Activated CD4-positive, alpha-beta memory T cell treated with anti-CD3 and anti-CD28 coated beads for 36 hours (primary cell): ENCODE measurements around the gene GNG2. TPM values are rescaled to one million over a fixed set of nuclear protein-coding genes. Genes with fewer than 3 reads are reported as not detected.

Source experiments
- CTCF ChIA-PET: fragments of 350-600 bp; sonication (Branson Sonifier 250); formaldehyde crosslinking; loops from one replicate; lab custom pipeline; 2021; ENCODE audit warnings: antibody characterized with exemption, inconsistent platforms; lab: Charles Lee
- POLR2A ChIA-PET: fragments of 350-600 bp; sonication (Branson Sonifier 250); formaldehyde crosslinking; loops from one replicate; lab custom pipeline; 2021; ENCODE audit warnings: antibody characterized with exemption; lab: Charles Lee
- DNase-seq: peaks from one replicate; pipeline ENCODE4 v3.0.0-alpha.2; 2020
- H3K27ac Mint-ChIP-seq: one replicate; pipeline ENCODE4 v1.8.0; 2021; ENCODE audit warnings: mixed read lengths
- H3K27me3 Mint-ChIP-seq: one replicate; pipeline ENCODE4 v1.8.0; 2021; ENCODE audit warnings: mixed read lengths
- H3K36me3 Mint-ChIP-seq: one replicate; pipeline ENCODE4 v1.8.0; 2021; ENCODE audit warnings: mixed read lengths
- H3K4me1 Mint-ChIP-seq: one replicate; pipeline ENCODE4 v1.8.0; 2021; ENCODE audit warnings: low read depth, mixed read lengths
- H3K4me3 Mint-ChIP-seq: one replicate; pipeline ENCODE4 v1.8.0; 2021; ENCODE audit warnings: mild to moderate bottlenecking, mixed read lengths
- H3K9me3 Mint-ChIP-seq: one replicate; pipeline ENCODE4 v1.8.0; 2021; ENCODE audit warnings: mixed read lengths
- intact Hi-C: fragments of 100-400 bp; cut with micrococcal nuclease; formaldehyde crosslinking; loops from one replicate; pipeline ENCODE4 v1.15.1; 2023
- total RNA-seq, 2 experiments: library from RNA; stranded (reverse); gene quantifications; one replicate each; pipeline ENCODE4 v1.2.3, GENCODE V29; 2021

Gene GNG2
- total RNA-seq, 2 experiments from 2014 or later, result 146 TPM

- intact Hi-C loops, result no loop called here
- Mint-ChIP-seq H3K4me1 (peaks cover 36% of the 10 kb centered on the region), H3K36me3 (peaks cover 12% of the 10 kb centered on the region), H3K9me3 (no peaks in the 10 kb centered on the region), H3K27ac (no peak overlapping the region), H3K27me3 (no peaks in the 10 kb centered on the region), H3K4me3 (no peak overlapping the region)
- CTCF ChIA-PET, result interaction anchor here (0.6 kb wide), 2 partner anchors 56 to 270 kb away, joined by 3 read pairs; no protein-coding TSS in a partner anchor
- DNase-seq, result no peak
- POLR2A ChIA-PET, result no interaction called here
Observed at GRCh38 chr14:51922624-51923023, 62.2 kb downstream of the GNG2 start.

DNA sequence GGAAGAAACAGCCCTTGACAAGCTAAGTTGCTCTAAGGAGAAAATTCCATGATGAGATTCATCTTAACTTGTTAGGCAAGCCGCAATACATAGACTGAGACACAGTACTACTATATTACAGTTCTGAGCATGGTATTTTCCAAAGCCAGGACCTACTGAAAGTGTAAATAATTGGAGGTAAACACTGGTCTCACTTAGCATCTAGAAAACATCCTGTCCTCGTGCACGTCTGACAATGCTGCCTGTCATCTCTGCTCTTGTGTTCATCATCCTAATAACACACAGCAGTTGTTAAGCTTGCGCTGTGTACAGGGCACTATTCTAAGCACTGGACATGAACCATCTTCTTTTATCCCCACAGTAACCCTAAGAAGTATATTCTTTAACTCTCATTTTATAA lies 64.2 kb downstream of the GNG2 start:
- POLR2A ChIA-PET, result no interaction called here
- Mint-ChIP-seq H3K27me3 (no peaks in the 10 kb centered on the region), H3K4me3 (no peak overlapping the region), H3K9me3 (no peaks in the 10 kb centered on the region), H3K27ac (no peak overlapping the region), H3K36me3 (peaks cover 12% of the 10 kb centered on the region), H3K4me1 (peaks cover 48% of the 10 kb centered on the region)
- CTCF ChIA-PET, result no interaction called here
- DNase-seq, result no peak
- intact Hi-C loops, result no loop called here

- peaks cover 19% of the 10 kb centered on the region for H3K36me3 Mint-ChIP-seq
- no peaks in the 10 kb centered on the region for H3K27me3 Mint-ChIP-seq
- H3K4me3 Mint-ChIP-seq, result no peak overlapping the region
- POLR2A ChIA-PET, result no interaction called here
- CTCF ChIA-PET, result no interaction called here
- H3K27ac Mint-ChIP-seq, result no peak overlapping the region
- peaks cover 55% of the 10 kb centered on the region for H3K4me1 Mint-ChIP-seq
- H3K9me3 Mint-ChIP-seq, result no peaks in the 10 kb centered on the region
- no peak for DNase-seq
- intact Hi-C loops, result no loop called here
Observed at GRCh38 chr14:51925980-51926379, 65.6 kb downstream of the GNG2 start.

- no peak for DNase-seq
- intact Hi-C loops, result no loop called here
- Mint-ChIP-seq H3K4me3 (no peak overlapping the region), H3K36me3 (peaks cover 23% of the 10 kb centered on the region), H3K9me3 (no peaks in the 10 kb centered on the region), H3K27me3 (no peaks in the 10 kb centered on the region), H3K4me1 (peaks cover 59% of the 10 kb centered on the region), H3K27ac (no peak overlapping the region)
- POLR2A ChIA-PET, result no interaction called here
- CTCF ChIA-PET, result no interaction called here
Observed at GRCh38 chr14:51926449-51926848, 66.0 kb downstream of the GNG2 start.

GRCh38 chr14:51928568-51928967 lies 68.2 kb downstream of the GNG2 start:
- ChIA-PET CTCF (no interaction called here), POLR2A (no interaction called here)
- no peak overlapping the region for H3K4me3 Mint-ChIP-seq
- no peak overlapping the region for H3K27ac Mint-ChIP-seq
- DNase-seq, result no peak
- peaks cover 29% of the 10 kb centered on the region for H3K36me3 Mint-ChIP-seq
- no peaks in the 10 kb centered on the region for H3K27me3 Mint-ChIP-seq
- no peaks in the 10 kb centered on the region for H3K9me3 Mint-ChIP-seq
- peaks cover 62% of the 10 kb centered on the region for H3K4me1 Mint-ChIP-seq
- intact Hi-C loops, result no loop called here

- CTCF ChIA-PET, result interaction anchor here (1.4 kb wide), 1 partner anchor 50 kb away, joined by 8 read pairs; no protein-coding TSS in a partner anchor
- intact Hi-C loops, result no loop called here
- POLR2A ChIA-PET, result no interaction called here
- no peak for DNase-seq
- no peaks in the 10 kb centered on the region for H3K9me3 Mint-ChIP-seq
- H3K36me3 Mint-ChIP-seq, result peaks cover 33% of the 10 kb centered on the region
- no peaks in the 10 kb centered on the region for H3K27me3 Mint-ChIP-seq
- H3K4me1 Mint-ChIP-seq, result peaks cover 66% of the 10 kb centered on the region
- H3K4me3 Mint-ChIP-seq, result no peak overlapping the region
- H3K27ac Mint-ChIP-seq, result no peak overlapping the region
Observed at GRCh38 chr14:51929166-51929565, 68.8 kb downstream of the GNG2 start.

DNA sequence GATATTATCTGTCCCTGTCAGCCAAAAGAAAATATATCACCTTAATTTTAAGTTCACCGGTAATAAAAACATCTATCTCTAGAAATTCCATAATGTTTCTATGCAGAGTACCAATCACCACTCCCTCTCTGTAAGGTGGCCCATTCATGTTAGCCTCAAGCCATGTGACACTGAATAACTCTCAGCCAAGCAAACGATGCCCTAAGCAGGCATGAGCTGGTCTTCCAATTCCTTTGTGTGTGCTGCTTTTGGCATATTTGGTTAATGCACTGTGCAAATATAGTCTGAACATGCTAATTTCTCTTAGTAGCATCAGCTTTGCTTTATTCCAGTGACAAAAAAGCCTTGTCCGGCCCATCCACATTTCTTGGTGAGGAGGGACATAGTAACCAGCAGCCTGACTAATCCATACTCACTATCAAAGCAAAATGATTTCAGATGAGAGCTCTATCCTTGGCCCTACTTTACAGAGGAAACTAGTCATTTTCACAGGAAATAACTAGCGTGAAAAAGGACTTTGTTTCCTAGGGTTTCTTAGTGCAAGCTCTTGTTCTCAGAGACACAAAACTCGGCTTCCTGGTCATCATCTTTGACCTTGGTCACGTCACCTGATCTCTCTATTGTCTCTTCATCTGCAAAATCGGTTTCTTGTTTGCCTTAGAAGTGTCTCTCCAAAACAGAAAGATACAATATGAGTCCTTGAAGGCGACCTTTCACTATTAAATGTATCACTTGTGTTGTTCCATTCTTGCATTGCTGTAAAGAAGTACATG lies 69.7 kb downstream of the GNG2 start:
- no peak overlapping the region for H3K4me3 Mint-ChIP-seq
- POLR2A ChIA-PET, result interaction anchor here (1.0 kb wide), 1 partner anchor 57 kb away, joined by 3 read pairs; no protein-coding TSS in a partner anchor
- intact Hi-C loops, result loop anchor here (1.0 kb wide), 2 partner anchors 8 to 25 kb away; no protein-coding TSS in a partner anchor
- peaks cover 33% of the 10 kb centered on the region for H3K36me3 Mint-ChIP-seq
- H3K9me3 Mint-ChIP-seq, result no peaks in the 10 kb centered on the region
- H3K27ac Mint-ChIP-seq, result peak overlapping the region; percentile 81
- H3K4me1 Mint-ChIP-seq, result peaks cover 69% of the 10 kb centered on the region
- no peaks in the 10 kb centered on the region for H3K27me3 Mint-ChIP-seq
- no peak for DNase-seq
- CTCF ChIA-PET, result interaction anchor here (0.6 to 1.4 kb wide), 2 partner anchors 12 to 49 kb away, joined by 5 to 8 read pairs; no protein-coding TSS in a partner anchor

GRCh38 chr14:51931308-51931707 lies 70.9 kb downstream of the GNG2 start:
- ChIA-PET POLR2A (no interaction called here), CTCF (interaction anchor here (0.7 kb wide), 1 partner anchor 70 kb away, joined by 3 read pairs; no protein-coding TSS in a partner anchor)
- no peaks in the 10 kb centered on the region for H3K9me3 Mint-ChIP-seq
- DNase-seq, result no peak
- peaks cover 30% of the 10 kb centered on the region for H3K36me3 Mint-ChIP-seq
- intact Hi-C loops, result loop anchor here (1.0 kb wide), 2 partner anchors 58 to 84 kb away; no protein-coding TSS in a partner anchor
- H3K4me3 Mint-ChIP-seq, result no peak overlapping the region
- peak overlapping the region; percentile 81 for H3K27ac Mint-ChIP-seq
- peaks cover 77% of the 10 kb centered on the region for H3K4me1 Mint-ChIP-seq
- no peaks in the 10 kb centered on the region for H3K27me3 Mint-ChIP-seq

GRCh38 chr14:51933191-51933590 lies 72.8 kb downstream of the GNG2 start:
- intact Hi-C loops, result no loop called here
- H3K4me3 Mint-ChIP-seq, result no peak overlapping the region
- no peak for DNase-seq
- H3K4me1 Mint-ChIP-seq, result peaks cover 68% of the 10 kb centered on the region
- no peaks in the 10 kb centered on the region for H3K27me3 Mint-ChIP-seq
- ChIA-PET POLR2A (no interaction called here), CTCF (no interaction called here)
- no peak overlapping the region for H3K27ac Mint-ChIP-seq
- H3K9me3 Mint-ChIP-seq, result no peaks in the 10 kb centered on the region
- H3K36me3 Mint-ChIP-seq, result peaks cover 27% of the 10 kb centered on the region

DNA sequence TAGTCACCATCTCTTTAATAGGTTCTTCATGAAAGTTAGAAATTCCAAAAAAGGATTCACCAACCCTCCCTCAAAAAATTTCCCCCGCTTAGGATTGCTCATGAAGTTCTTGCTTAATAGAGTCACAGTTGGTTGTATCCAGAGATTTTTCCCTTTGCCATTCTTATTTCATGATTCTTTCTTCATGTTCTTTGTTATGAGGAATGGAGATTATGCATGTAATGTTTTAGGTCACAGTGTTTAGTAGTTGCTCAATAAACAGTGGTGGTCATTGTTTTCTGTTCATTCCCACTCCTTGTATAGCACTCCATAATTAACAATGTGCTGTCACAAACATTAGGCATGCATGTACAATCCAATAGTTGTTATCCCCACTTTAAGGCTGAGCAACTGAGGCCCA lies 77.7 kb downstream of the GNG2 start:
- peaks cover 66% of the 10 kb centered on the region for H3K4me1 Mint-ChIP-seq
- CTCF ChIA-PET, result no interaction called here

GRCh38 chr14:51938821-51939220 lies 78.4 kb downstream of the GNG2 start:
- peaks cover 18% of the 10 kb centered on the region for H3K36me3 Mint-ChIP-seq
- H3K4me1 Mint-ChIP-seq, result peaks cover 63% of the 10 kb centered on the region
- DNase-seq, result no peak
- H3K27ac Mint-ChIP-seq, result no peak overlapping the region
- H3K9me3 Mint-ChIP-seq, result peaks cover 3% of the 10 kb centered on the region
- intact Hi-C loops, result loop anchor here (1.0 kb wide), 1 partner anchor 9 kb away; no protein-coding TSS in a partner anchor
- POLR2A ChIA-PET, result no interaction called here
- no peaks in the 10 kb centered on the region for H3K27me3 Mint-ChIP-seq
- H3K4me3 Mint-ChIP-seq, result no peak overlapping the region
- CTCF ChIA-PET, result interaction anchor here (0.5 to 0.7 kb wide), 2 partner anchors 76 to 187 kb away, joined by 3 read pairs; no protein-coding TSS in a partner anchor

More for the DNA sequence above, 77.7 kb downstream of the GNG2 start:
- intact Hi-C loops, result loop anchor here (1.0 kb wide), 1 partner anchor 8 kb away; no protein-coding TSS in a partner anchor
- POLR2A ChIA-PET, result no interaction called here
- peaks cover 24% of the 10 kb centered on the region for H3K36me3 Mint-ChIP-seq
- no peaks in the 10 kb centered on the region for H3K27me3 Mint-ChIP-seq
- no peak overlapping the region for H3K27ac Mint-ChIP-seq
- no peak overlapping the region for H3K4me3 Mint-ChIP-seq
- DNase-seq, result no peak
- H3K9me3 Mint-ChIP-seq, result peaks cover 3% of the 10 kb centered on the region

- peaks cover 59% of the 10 kb centered on the region for H3K4me1 Mint-ChIP-seq
- peaks cover 3% of the 10 kb centered on the region for H3K9me3 Mint-ChIP-seq
- POLR2A ChIA-PET, result no interaction called here
- CTCF ChIA-PET, result interaction anchor here (0.7 kb wide), 1 partner anchor 187 kb away, joined by 3 read pairs; no protein-coding TSS in a partner anchor
- intact Hi-C loops, result no loop called here
- DNase-seq, result no peak
- peaks cover 21% of the 10 kb centered on the region for H3K36me3 Mint-ChIP-seq
- H3K27ac Mint-ChIP-seq, result no peak overlapping the region
- no peaks in the 10 kb centered on the region for H3K27me3 Mint-ChIP-seq
- no peak overlapping the region for H3K4me3 Mint-ChIP-seq
Observed at GRCh38 chr14:51939226-51939625, 78.8 kb downstream of the GNG2 start.
